HepG2 (cell line): ENCODE results near the gene TEX50. TPM values are rescaled to one million over a fixed set of nuclear protein-coding genes. Genes with fewer than 3 reads are reported as not detected.

ENCODE experiments used
- FOXM1 ChIP-seq: sonication (generic); formaldehyde crosslinking; IDR thresholded peaks from 2 replicates; pipeline ENCODE4 v1.5.0; 2020; ENCODE audit warnings: missing genetic modification reagents
- HMG20B ChIP-seq: conservative IDR thresholded peaks from 2 replicates; pipeline ENCODE4 v1.6.1; 2016; ENCODE audit warnings: missing genetic modification reagents, missing compliant biosample characterization
- HNRNPL ChIP-seq: fragments of 200-400 bp; formaldehyde crosslinking; IDR thresholded peaks from 2 replicates; pipeline ENCODE4 v1.6.1; 2017; ENCODE audit warnings: mild to moderate bottlenecking, low read depth, low read length
- NCOA2 ChIP-seq: sonication (generic); formaldehyde crosslinking; IDR thresholded peaks from 2 replicates; pipeline ENCODE4 v1.8.0; 2022; ENCODE audit warnings: inconsistent platforms
- PRMT3 ChIP-seq: sonication (generic); formaldehyde crosslinking; IDR thresholded peaks from 2 replicates; pipeline ENCODE4 v1.8.1; 2022; ENCODE audit warnings: low read depth, mild to moderate bottlenecking, moderate library complexity, missing genetic modification reagents, borderline replicate concordance
- RFX1 ChIP-seq: fragments of 450-650 bp; IDR thresholded peaks from 2 replicates; pipeline ENCODE4 v1.6.1; 2017
- RNF2 ChIP-seq: fragments of 450-650 bp; conservative IDR thresholded peaks from 2 replicates; pipeline ENCODE4 v1.6.1; 2016; ENCODE audit warnings: low read depth
- SOX13 ChIP-seq, 3 experiments: fragments of 450-650 bp in 1 of 3; sonication (generic) in 1 of 3; formaldehyde crosslinking in 1 of 3; IDR thresholded peaks in 2 of 3; conservative IDR thresholded peaks in 1 of 3; 2 replicates each; pipeline versions ENCODE4 v1.5.0 to v1.6.1; 2016 to 2020; ENCODE audit warnings: antibody characterized with exemption in 1 of 3, mild to moderate bottlenecking in 1 of 3, missing compliant biosample characterization in 1 of 3, missing genetic modification reagents in 1 of 3, moderate library complexity in 1 of 3
- ZBTB1 ChIP-seq: sonication (generic); formaldehyde crosslinking; IDR thresholded peaks from 2 replicates; pipeline ENCODE4 v1.4.0; 2020; ENCODE audit warnings: missing genetic modification reagents, borderline replicate concordance
- ZNF282 ChIP-seq: fragments of 450-650 bp; IDR thresholded peaks from 2 replicates; pipeline ENCODE4 v1.6.1; 2018; ENCODE audit not compliant: partially characterized antibody
- ZNF451 ChIP-seq: sonication (generic); formaldehyde crosslinking; IDR thresholded peaks from 2 replicates; pipeline ENCODE4 v1.5.0; 2020; ENCODE audit warnings: mild to moderate bottlenecking, missing genetic modification reagents
- ZNF598 ChIP-seq: sonication (generic); formaldehyde crosslinking; IDR thresholded peaks from 2 replicates; pipeline ENCODE4 v1.5.1; 2020; ENCODE audit warnings: mild to moderate bottlenecking, missing genetic modification reagents, borderline replicate concordance
- ZNF780A ChIP-seq: sonication (generic); formaldehyde crosslinking; IDR thresholded peaks from 2 replicates; pipeline ENCODE4 v1.8.0; 2022; ENCODE audit warnings: mild to moderate bottlenecking, missing genetic modification reagents, moderate library complexity
- ZNF839 ChIP-seq: sonication (generic); formaldehyde crosslinking; IDR thresholded peaks from 2 replicates; pipeline ENCODE4 v1.4.0; 2020; ENCODE audit warnings: missing genetic modification reagents, mild to moderate bottlenecking, borderline replicate concordance
- polyA plus RNA-seq, 8 experiments: library from polyadenylated mRNA; depleted of rRNA in 3 of 8; stranded (reverse) in 7 of 8; unstranded in 1 of 8; fragments of >200 nt; fragmentation: Illumina TruSeq in 4 of 8; extraction: Trizol in 4 of 8; gene quantifications; 2 replicates each; pipeline versions ENCODE4 v1.2.1 to v1.2.3, GENCODE V29; 2011 to 2016; ENCODE audit warnings: low read depth in 4 of 8, missing spikeins in 1 of 8, mixed read lengths in 1 of 8; ENCODE audit not compliant: insufficient read depth in 1 of 8
- total RNA-seq, 5 experiments: library from RNA; depleted of rRNA; stranded (reverse); fragments of >200 nt; fragmentation: Illumina TruSeq; extraction: Trizol; gene quantifications; 2 replicates each; pipeline ENCODE4 v1.2.3, GENCODE V29; 2016; ENCODE audit warnings: low read depth in 1 of 5
- TF ChIP-seq, protein P1 (sequence below): sonication (generic); formaldehyde crosslinking; IDR thresholded peaks from 2 replicates; pipeline ENCODE4 v1.5.1; 2020; ENCODE audit warnings: mild to moderate bottlenecking, missing genetic modification reagents, borderline replicate concordance
- TF ChIP-seq, protein P2 (sequence below): sonication (generic); formaldehyde crosslinking; IDR thresholded peaks from 2 replicates; pipeline ENCODE4 v1.4.0; 2020; ENCODE audit warnings: low read depth, mild to moderate bottlenecking, missing genetic modification reagents
- TF ChIP-seq, protein P3 (sequence below): sonication (generic); formaldehyde crosslinking; IDR thresholded peaks from 2 replicates; pipeline ENCODE4 v1.5.0; 2020; ENCODE audit warnings: mild to moderate bottlenecking, low read depth, missing genetic modification reagents, borderline replicate concordance
- TF ChIP-seq, protein P4 (sequence below): IDR thresholded peaks from 2 replicates; pipeline ENCODE4 v1.6.1; 2016; ENCODE audit warnings: low read depth, borderline replicate concordance

The TEX50 gene
- total and polyA plus RNA-seq, 2 of the 13 experiments (the other 11 are each of a cell fraction or from before 2014, with no cell fraction given) = not detected

DNA sequence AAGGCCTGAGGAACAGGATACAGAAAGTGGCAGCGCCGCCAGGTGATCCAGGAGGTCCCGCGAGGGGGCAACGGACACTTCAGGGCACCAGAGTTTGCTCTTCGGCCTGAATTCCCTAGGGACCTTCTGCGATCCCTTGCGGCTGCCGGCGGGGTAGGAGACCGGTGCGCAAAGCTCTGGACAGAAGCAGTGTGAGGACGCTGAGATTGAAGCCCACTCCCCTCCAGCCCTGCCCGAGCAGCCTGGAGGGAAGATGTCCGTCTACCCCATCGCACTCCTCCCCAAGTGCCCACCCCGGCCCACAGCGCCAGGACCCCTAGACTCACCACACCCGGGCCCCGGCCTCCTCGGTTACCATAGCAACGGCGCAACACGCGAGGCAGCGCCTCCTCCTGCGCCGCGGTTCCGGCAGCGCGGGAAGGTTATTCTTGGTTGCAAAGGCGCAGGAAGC is 34.4 kb downstream of the TEX50 start, which contains the start of gene ANKRD45 (continued):
- TF ChIP-seq, protein P1, sequence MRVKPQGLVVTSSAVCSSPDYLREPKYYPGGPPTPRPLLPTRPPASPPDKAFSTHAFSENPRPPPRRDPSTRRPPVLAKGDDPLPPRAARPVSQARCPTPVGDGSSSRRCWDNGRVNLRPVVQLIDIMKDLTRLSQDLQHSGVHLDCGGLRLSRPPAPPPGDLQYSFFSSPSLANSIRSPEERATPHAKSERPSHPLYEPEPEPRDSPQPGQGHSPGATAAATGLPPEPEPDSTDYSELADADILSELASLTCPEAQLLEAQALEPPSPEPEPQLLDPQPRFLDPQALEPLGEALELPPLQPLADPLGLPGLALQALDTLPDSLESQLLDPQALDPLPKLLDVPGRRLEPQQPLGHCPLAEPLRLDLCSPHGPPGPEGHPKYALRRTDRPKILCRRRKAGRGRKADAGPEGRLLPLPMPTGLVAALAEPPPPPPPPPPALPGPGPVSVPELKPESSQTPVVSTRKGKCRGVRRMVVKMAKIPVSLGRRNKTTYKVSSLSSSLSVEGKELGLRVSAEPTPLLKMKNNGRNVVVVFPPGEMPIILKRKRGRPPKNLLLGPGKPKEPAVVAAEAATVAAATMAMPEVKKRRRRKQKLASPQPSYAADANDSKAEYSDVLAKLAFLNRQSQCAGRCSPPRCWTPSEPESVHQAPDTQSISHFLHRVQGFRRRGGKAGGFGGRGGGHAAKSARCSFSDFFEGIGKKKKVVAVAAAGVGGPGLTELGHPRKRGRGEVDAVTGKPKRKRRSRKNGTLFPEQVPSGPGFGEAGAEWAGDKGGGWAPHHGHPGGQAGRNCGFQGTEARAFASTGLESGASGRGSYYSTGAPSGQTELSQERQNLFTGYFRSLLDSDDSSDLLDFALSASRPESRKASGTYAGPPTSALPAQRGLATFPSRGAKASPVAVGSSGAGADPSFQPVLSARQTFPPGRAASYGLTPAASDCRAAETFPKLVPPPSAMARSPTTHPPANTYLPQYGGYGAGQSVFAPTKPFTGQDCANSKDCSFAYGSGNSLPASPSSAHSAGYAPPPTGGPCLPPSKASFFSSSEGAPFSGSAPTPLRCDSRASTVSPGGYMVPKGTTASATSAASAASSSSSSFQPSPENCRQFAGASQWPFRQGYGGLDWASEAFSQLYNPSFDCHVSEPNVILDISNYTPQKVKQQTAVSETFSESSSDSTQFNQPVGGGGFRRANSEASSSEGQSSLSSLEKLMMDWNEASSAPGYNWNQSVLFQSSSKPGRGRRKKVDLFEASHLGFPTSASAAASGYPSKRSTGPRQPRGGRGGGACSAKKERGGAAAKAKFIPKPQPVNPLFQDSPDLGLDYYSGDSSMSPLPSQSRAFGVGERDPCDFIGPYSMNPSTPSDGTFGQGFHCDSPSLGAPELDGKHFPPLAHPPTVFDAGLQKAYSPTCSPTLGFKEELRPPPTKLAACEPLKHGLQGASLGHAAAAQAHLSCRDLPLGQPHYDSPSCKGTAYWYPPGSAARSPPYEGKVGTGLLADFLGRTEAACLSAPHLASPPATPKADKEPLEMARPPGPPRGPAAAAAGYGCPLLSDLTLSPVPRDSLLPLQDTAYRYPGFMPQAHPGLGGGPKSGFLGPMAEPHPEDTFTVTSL = no peak
- TF ChIP-seq ZNF839 (no peak), HNRNPL (no peak), PRMT3 (CRISPR knock-in tag) (no peak), FOXM1 (CRISPR knock-in tag) (no peak), NCOA2 (CRISPR knock-in tag) (no peak), ZNF282 (no peak), SOX13 (IDR thresholded peaks at IDR 0.05) (no peak), SOX13 (CRISPR knock-in tag; conservative IDR thresholded peaks at IDR 0.05 in 1 of 2, IDR thresholded peaks at IDR 0.05 in 1 of 2) (no peak), RNF2 (no peak), ZNF780A (CRISPR knock-in tag) (no peak), RFX1 (peak; percentile 49; the same call in 1 of the 2 replicates), ZNF451 (CRISPR knock-in tag) (no peak), HMG20B (no peak), ZBTB1 (no peak), ZNF598 (CRISPR knock-in tag) (no peak)
- TF ChIP-seq, protein P2, sequence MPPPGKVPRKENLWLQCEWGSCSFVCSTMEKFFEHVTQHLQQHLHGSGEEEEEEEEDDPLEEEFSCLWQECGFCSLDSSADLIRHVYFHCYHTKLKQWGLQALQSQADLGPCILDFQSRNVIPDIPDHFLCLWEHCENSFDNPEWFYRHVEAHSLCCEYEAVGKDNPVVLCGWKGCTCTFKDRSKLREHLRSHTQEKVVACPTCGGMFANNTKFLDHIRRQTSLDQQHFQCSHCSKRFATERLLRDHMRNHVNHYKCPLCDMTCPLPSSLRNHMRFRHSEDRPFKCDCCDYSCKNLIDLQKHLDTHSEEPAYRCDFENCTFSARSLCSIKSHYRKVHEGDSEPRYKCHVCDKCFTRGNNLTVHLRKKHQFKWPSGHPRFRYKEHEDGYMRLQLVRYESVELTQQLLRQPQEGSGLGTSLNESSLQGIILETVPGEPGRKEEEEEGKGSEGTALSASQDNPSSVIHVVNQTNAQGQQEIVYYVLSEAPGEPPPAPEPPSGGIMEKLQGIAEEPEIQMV (CRISPR knock-in tag) = no peak
- TF ChIP-seq, protein P3, sequence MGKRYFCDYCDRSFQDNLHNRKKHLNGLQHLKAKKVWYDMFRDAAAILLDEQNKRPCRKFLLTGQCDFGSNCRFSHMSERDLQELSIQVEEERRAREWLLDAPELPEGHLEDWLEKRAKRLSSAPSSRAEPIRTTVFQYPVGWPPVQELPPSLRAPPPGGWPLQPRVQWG = no peak
- TF ChIP-seq, protein P4, sequence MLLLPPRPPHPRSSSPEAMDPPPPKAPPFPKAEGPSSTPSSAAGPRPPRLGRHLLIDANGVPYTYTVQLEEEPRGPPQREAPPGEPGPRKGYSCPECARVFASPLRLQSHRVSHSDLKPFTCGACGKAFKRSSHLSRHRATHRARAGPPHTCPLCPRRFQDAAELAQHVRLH = no peak
